ENCODE results near the gene GLI3.

Gene GLI3

DNA sequence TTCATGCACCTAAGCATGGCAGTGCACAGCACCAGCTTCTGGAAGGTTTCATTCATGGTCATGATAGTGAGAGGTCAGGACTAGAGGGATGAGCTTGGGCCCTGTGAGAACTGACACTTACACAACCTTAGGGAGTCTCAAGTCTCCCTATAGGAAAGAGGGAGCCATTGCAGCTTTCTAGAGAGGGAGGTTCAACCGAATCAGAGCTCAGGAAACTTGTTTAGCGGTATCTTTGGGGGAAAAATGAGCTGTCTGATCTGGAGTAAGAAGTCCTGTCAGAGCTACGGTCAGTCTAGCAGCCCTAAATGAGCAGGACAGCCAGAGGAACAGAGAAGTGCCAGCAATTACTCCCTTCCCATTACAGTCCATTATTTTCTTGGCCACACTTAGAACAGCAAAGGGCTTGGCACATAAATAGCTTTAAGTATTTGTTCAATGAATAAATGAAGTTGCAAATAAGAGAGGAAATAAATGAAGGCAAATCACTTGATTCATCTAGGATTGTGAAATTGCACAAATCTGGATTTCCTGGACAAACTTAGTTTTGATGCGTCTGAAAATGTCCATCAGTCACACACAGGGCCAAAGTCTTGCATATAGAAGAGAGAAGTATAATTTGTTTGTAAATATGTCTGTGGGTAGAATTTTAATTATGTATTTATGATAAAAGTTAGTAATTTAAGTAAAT lies 262.0 kb downstream of the GLI3 start (continued):
- TF ChIP-seq, protein P1, sequence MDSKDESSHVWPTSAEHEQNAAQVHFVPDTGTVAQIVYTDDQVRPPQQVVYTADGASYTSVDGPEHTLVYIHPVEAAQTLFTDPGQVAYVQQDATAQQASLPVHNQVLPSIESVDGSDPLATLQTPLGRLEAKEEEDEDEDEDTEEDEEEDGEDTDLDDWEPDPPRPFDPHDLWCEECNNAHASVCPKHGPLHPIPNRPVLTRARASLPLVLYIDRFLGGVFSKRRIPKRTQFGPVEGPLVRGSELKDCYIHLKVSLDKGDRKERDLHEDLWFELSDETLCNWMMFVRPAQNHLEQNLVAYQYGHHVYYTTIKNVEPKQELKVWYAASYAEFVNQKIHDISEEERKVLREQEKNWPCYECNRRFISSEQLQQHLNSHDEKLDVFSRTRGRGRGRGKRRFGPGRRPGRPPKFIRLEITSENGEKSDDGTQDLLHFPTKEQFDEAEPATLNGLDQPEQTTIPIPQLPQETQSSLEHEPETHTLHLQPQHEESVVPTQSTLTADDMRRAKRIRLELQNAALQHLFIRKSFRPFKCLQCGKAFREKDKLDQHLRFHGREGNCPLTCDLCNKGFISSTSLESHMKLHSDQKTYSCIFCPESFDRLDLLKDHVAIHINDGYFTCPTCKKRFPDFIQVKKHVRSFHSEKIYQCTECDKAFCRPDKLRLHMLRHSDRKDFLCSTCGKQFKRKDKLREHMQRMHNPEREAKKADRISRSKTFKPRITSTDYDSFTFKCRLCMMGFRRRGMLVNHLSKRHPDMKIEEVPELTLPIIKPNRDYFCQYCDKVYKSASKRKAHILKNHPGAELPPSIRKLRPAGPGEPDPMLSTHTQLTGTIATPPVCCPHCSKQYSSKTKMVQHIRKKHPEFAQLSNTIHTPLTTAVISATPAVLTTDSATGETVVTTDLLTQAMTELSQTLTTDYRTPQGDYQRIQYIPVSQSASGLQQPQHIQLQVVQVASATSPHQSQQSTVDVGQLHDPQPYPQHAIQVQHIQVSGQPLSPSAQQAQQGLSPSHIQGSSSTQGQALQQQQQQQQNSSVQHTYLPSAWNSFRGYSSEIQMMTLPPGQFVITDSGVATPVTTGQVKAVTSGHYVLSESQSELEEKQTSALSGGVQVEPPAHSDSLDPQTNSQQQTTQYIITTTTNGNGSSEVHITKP (tag by site-specific recombination; IDR thresholded peaks at IDR 0.05), result no peak
- TF ChIP-seq OSR2 (tag by site-specific recombination; IDR thresholded peaks at IDR 0.05), result no peak

DNA sequence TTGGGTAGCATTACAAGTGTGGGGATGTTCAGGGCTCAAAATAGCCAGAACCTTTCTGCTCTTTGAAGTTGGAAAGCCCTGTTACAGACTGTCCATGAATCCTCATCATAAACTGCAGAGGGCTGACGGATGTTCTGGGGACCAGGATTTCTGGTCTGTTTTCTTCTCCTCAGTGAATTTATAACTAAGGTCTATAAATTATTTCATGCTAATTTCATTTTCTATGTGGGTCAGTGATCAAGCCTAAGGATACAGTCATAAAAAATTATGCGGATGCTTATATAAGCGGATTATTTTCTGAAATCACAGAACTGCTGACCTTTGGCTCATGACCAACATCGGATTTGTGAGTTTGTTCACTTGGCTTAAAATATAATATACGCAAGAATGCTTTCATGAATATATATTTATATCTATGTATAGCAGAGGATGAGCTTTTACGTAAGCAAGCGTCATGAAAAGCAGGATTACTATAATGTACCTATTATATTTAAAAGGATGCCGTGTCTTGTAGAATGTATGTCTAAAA lies 263.7 kb downstream of the GLI3 start:
- H3K9me3 ChIP-seq (ENCODE audit: control insufficient read depth, insufficient read depth, low read depth, low read length), result no peaks in the 10 kb centered on the region
- no peak overlapping the region for H3K4me3 ChIP-seq (ENCODE audit: low read depth, low read length)
- CTCF ChIA-PET, result interaction anchor here (1.0 to 8.2 kb wide), 2 partner anchors 19 to 30 kb away, joined by 3 to 117 read pairs; no protein-coding TSS in a partner anchor
- no peak overlapping the region for H3K27ac ChIP-seq (ENCODE audit: extremely low read depth, low read depth, low read length)
- H3K4me1 ChIP-seq (ENCODE audit: control insufficient read depth, insufficient read depth, low read length), result no peaks in the 10 kb centered on the region
- H3K36me3 ChIP-seq (ENCODE audit: control insufficient read depth in 2 of 2, insufficient read depth in 1 of 2, low read length in 2 of 2), result peaks cover 10 to 62% of the 10 kb centered on the region in 2 experiments; a peak in 2 of 3 replicates
- POLR2A ChIA-PET, result no interaction called here
- TF ChIP-seq ZNF830 (tag by site-specific recombination; IDR thresholded peaks at IDR 0.05; ENCODE audit: low read depth) (no peak), ZNF211 (tag by site-specific recombination; IDR thresholded peaks at IDR 0.05; ENCODE audit: low read depth) (no peak), ZNF558 (tag by site-specific recombination; IDR thresholded peaks at IDR 0.05) (no peak), ZNF768 (tag by site-specific recombination; IDR thresholded peaks at IDR 0.05) (no peak), YY1 (tag by site-specific recombination; IDR thresholded peaks at IDR 0.05) (no peak), ZNF248 (tag by site-specific recombination; IDR thresholded peaks at IDR 0.05) (no peak), ZFP3 (tag by site-specific recombination; IDR thresholded peaks at IDR 0.05; ENCODE audit: low read depth) (no peak), ZNF521 (tag by site-specific recombination; IDR thresholded peaks at IDR 0.05) (no peak), ZNF843 (tag by site-specific recombination; IDR thresholded peaks at IDR 0.05) (no peak), ZNF221 (tag by site-specific recombination; IDR thresholded peaks at IDR 0.05; ENCODE audit: borderline replicate concordance) (no peak)
- TF ChIP-seq, protein P2, sequence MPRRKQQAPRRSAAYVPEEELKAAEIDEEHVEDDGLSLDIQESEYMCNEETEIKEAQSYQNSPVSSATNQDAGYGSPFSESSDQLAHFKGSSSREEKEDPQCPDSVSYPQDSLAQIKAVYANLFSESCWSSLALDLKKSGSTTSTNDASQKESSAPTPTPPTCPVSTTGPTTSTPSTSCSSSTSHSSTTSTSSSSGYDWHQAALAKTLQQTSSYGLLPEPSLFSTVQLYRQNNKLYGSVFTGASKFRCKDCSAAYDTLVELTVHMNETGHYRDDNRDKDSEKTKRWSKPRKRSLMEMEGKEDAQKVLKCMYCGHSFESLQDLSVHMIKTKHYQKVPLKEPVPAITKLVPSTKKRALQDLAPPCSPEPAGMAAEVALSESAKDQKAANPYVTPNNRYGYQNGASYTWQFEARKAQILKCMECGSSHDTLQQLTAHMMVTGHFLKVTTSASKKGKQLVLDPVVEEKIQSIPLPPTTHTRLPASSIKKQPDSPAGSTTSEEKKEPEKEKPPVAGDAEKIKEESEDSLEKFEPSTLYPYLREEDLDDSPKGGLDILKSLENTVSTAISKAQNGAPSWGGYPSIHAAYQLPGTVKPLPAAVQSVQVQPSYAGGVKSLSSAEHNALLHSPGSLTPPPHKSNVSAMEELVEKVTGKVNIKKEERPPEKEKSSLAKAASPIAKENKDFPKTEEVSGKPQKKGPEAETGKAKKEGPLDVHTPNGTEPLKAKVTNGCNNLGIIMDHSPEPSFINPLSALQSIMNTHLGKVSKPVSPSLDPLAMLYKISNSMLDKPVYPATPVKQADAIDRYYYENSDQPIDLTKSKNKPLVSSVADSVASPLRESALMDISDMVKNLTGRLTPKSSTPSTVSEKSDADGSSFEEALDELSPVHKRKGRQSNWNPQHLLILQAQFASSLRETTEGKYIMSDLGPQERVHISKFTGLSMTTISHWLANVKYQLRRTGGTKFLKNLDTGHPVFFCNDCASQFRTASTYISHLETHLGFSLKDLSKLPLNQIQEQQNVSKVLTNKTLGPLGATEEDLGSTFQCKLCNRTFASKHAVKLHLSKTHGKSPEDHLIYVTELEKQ (tag by site-specific recombination; IDR thresholded peaks at IDR 0.05; ENCODE audit: borderline replicate concordance), result no peak
- TF ChIP-seq, protein P3, sequence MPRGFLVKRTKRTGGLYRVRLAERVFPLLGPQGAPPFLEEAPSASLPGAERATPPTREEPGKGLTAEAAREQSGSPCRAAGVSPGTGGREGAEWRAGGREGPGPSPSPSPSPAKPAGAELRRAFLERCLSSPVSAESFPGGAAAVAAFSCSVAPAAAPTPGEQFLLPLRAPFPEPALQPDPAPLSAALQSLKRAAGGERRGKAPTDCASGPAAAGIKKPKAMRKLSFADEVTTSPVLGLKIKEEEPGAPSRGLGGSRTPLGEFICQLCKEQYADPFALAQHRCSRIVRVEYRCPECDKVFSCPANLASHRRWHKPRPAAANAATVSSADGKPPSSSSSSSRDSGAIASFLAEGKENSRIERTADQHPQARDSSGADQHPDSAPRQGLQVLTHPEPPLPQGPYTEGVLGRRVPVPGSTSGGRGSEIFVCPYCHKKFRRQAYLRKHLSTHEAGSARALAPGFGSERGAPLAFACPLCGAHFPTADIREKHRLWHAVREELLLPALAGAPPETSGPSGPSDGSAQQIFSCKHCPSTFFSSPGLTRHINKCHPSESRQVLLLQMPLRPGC (tag by site-specific recombination; IDR thresholded peaks at IDR 0.05), result no peak
- TF ChIP-seq, protein P4, sequence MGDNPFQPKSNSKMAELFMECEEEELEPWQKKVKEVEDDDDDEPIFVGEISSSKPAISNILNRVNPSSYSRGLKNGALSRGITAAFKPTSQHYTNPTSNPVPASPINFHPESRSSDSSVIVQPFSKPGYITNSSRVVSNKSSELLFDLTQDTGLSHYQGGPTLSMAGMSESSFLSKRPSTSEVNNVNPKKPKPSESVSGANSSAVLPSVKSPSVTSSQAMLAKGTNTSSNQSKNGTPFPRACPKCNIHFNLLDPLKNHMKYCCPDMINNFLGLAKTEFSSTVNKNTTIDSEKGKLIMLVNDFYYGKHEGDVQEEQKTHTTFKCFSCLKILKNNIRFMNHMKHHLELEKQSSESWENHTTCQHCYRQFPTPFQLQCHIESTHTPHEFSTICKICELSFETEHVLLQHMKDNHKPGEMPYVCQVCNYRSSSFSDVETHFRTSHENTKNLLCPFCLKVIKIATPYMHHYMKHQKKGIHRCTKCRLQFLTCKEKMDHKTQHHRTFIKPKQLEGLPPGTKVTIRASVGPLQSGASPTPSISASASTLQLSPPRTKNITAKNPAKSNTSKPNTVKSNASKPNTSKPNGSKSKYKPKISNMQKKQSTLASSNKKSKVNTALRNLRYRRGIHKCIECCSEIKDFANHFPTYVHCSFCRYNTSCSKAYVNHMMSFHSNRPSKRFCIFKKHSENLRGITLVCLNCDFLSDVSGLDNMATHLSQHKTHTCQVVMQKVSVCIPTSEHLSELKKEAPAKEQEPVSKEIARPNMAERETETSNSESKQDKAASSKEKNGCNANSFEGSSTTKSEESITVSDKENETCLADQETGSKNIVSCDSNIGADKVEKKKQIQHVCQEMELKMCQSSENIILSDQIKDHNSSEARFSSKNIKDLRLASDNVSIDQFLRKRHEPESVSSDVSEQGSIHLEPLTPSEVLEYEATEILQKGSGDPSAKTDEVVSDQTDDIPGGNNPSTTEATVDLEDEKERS (tag by site-specific recombination; IDR thresholded peaks at IDR 0.05), result no peak
- TF ChIP-seq, protein P5, sequence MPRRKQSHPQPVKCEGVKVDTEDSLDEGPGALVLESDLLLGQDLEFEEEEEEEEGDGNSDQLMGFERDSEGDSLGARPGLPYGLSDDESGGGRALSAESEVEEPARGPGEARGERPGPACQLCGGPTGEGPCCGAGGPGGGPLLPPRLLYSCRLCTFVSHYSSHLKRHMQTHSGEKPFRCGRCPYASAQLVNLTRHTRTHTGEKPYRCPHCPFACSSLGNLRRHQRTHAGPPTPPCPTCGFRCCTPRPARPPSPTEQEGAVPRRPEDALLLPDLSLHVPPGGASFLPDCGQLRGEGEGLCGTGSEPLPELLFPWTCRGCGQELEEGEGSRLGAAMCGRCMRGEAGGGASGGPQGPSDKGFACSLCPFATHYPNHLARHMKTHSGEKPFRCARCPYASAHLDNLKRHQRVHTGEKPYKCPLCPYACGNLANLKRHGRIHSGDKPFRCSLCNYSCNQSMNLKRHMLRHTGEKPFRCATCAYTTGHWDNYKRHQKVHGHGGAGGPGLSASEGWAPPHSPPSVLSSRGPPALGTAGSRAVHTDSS (tag by site-specific recombination; IDR thresholded peaks at IDR 0.05), result no peak
